GM23248 (cell line): Measurements from ENCODE around the gene CLRN1. TPM values are rescaled to one million over a fixed set of nuclear protein-coding genes. Genes with fewer than 3 reads are reported as not detected.
"Not testable (repeated sequence)": the region's sequence is repeated elsewhere in the genome, so short reads cannot be mapped to it uniquely, and the experiment has no call there.

Source experiments
- DNase-seq: peaks from one replicate; pipeline ENCODE4 v3.0.0-alpha.2; 2015
- H2AFZ ChIP-seq: fragments of 200-600 bp; sonication (generic); 2 replicates; pipeline ENCODE4 v1.6.1; 2016; ENCODE audit warnings: antibody characterized with exemption
- H3F3A ChIP-seq: fragments of 200-600 bp; sonication (generic); 2 replicates; pipeline ENCODE4 v1.6.1; 2016; ENCODE audit warnings: mild to moderate bottlenecking, antibody characterized with exemption, mixed run types; ENCODE audit not compliant: insufficient read depth
- H3K27ac ChIP-seq: fragments of 200-600 bp; sonication (generic); 2 replicates; pipeline ENCODE4 v1.5.1; 2016; ENCODE audit warnings: mild to moderate bottlenecking
- H3K27me3 ChIP-seq: fragments of 200-600 bp; sonication (generic); replicated peaks from 2 replicates; pipeline ENCODE4 v1.6.1; 2016; ENCODE audit warnings: mild to moderate bottlenecking; ENCODE audit not compliant: insufficient read depth
- H3K36me3 ChIP-seq: fragments of 200-600 bp; sonication (generic); 2 replicates; pipeline ENCODE4 v1.6.1; 2016; ENCODE audit warnings: low read depth, mild to moderate bottlenecking
- H3K4me1 ChIP-seq: fragments of 200-600 bp; sonication (generic); 2 replicates; pipeline ENCODE4 v1.6.1; 2016; ENCODE audit warnings: mild to moderate bottlenecking; ENCODE audit not compliant: insufficient read depth
- H3K4me2 ChIP-seq: fragments of 200-600 bp; sonication (generic); one replicate; pipeline ENCODE4 v1.6.1; 2016; ENCODE audit warnings: mild to moderate bottlenecking; ENCODE audit not compliant: unreplicated experiment
- H3K4me3 ChIP-seq: fragments of 200-600 bp; sonication (generic); 2 replicates; pipeline ENCODE4 v1.5.1; 2016; ENCODE audit warnings: mild to moderate bottlenecking
- H3K79me2 ChIP-seq: fragments of 200-600 bp; sonication (generic); 2 replicates; pipeline ENCODE4 v1.6.1; 2016; ENCODE audit warnings: mild to moderate bottlenecking; ENCODE audit not compliant: insufficient read depth
- H3K9ac ChIP-seq: fragments of 200-600 bp; sonication (generic); 2 replicates; pipeline ENCODE4 v1.6.1; 2016; ENCODE audit warnings: mild to moderate bottlenecking
- H3K9me2 ChIP-seq: fragments of 200-600 bp; sonication (generic); 2 replicates; pipeline ENCODE4 v1.6.1; 2016; ENCODE audit warnings: mixed run types, mild to moderate bottlenecking, moderate library complexity; ENCODE audit not compliant: insufficient read depth
- H3K9me3 ChIP-seq: fragments of 200-600 bp; sonication (generic); one replicate; pipeline ENCODE4 v1.6.1; 2017; ENCODE audit warnings: low read depth
- H4K20me1 ChIP-seq: fragments of 200-600 bp; sonication (generic); 2 replicates; pipeline ENCODE4 v1.6.0; 2016; ENCODE audit not compliant: insufficient read depth
- EZH2 ChIP-seq: fragments of 200-600 bp; sonication (generic); IDR thresholded peaks from 2 replicates; pipeline ENCODE4 v1.6.1; 2018; ENCODE audit warnings: antibody characterized with exemption, mild to moderate bottlenecking; ENCODE audit not compliant: insufficient read depth, poor library complexity, severe bottlenecking
- EZH2phosphoT487 ChIP-seq: fragments of 200-600 bp; sonication (generic); IDR thresholded peaks from 2 replicates; pipeline ENCODE4 v1.6.1; 2018; ENCODE audit warnings: antibody characterized with exemption, moderate library complexity, mild to moderate bottlenecking, low read depth; ENCODE audit not compliant: insufficient read depth
- WGBS, 2 experiments: methylation state at CpG; one replicate each; pipeline ENCODE4 v1.1.6; 2015 to 2017; ENCODE audit warnings: low lambda C conversion rate in 2 of 2, low coverage in 1 of 2; ENCODE audit errors: missing lambda C conversion rate in 2 of 2; 5-methylcytosine and 5-hydroxymethylcytosine counted together
- in situ Hi-C: fragments of 300-500 bp; cut with MboI; formaldehyde crosslinking; loops from 2 replicates; pipeline ENCODE4 v1.15.0; 2020
- polyA plus RNA-seq: library from polyadenylated mRNA; unstranded; fragments of >200 nt; fragmentation: Nextera tagmentation; extraction: Ambion mirVana; gene quantifications from 2 replicates; pipeline ENCODE4 v1.2.1, GENCODE V29; 2016
- total RNA-seq: library from RNA; depleted of rRNA; stranded (reverse); fragments of >200 nt; shearing (Covaris generic); gene quantifications from 2 replicates; pipeline ENCODE4 v1.2.3, GENCODE V29; 2014

CLRN1 gene
- total and polyA plus RNA-seq, 2 experiments from 2014 or later, result not detected

GRCh38 chr3:150998996-150999395 is 26.5 kb upstream of the CLRN1 start:
- Histone ChIP-seq H3K9ac (no peak overlapping the region), H4K20me1 (no peaks in the 10 kb centered on the region), H2AFZ (no peak overlapping the region), H3K9me3 (no peaks in the 10 kb centered on the region), H3K27ac (no peak overlapping the region), H3K4me3 (no peak overlapping the region), H3F3A (no peaks in the 10 kb centered on the region), H3K27me3 (peaks cover 8% of the 10 kb centered on the region; the same call in 1 of the 2 replicates), H3K79me2 (no peaks in the 10 kb centered on the region), H3K36me3 (no peaks in the 10 kb centered on the region), H3K9me2 (no peaks in the 10 kb centered on the region), H3K4me2 (no peak overlapping the region), H3K4me1 (0 out of 2 replicates have a peak, but pooled peaks cover 4% of the 10 kb centered on the region)
- no peak for DNase-seq
- 34% methylated on average over 5 of the region's 5 CpGs for WGBS, 2 experiments
- in situ Hi-C loops, result no loop called here
- TF ChIP-seq EZH2phosphoT487 (no peak), EZH2 (no peak)

GRCh38 chr3:150996731-150997130 is 24.2 kb upstream of the CLRN1 start:
- Histone ChIP-seq H3K9ac (no peak overlapping the region), H3K27ac (no peak overlapping the region), H2AFZ (no peak overlapping the region), H3F3A (no peaks in the 10 kb centered on the region), H3K27me3 (peaks cover 21% of the 10 kb centered on the region; the same call in 1 of the 2 replicates), H3K4me3 (no peak overlapping the region), H3K4me1 (no peaks in the 10 kb centered on the region), H4K20me1 (no peaks in the 10 kb centered on the region), H3K9me3 (no peaks in the 10 kb centered on the region), H3K9me2 (no peaks in the 10 kb centered on the region), H3K36me3 (no peaks in the 10 kb centered on the region), H3K4me2 (no peak overlapping the region), H3K79me2 (no peaks in the 10 kb centered on the region)
- in situ Hi-C loops, result no loop called here
- DNase-seq, result no peak
- TF ChIP-seq EZH2phosphoT487 (no peak), EZH2 (no peak)

DNA sequence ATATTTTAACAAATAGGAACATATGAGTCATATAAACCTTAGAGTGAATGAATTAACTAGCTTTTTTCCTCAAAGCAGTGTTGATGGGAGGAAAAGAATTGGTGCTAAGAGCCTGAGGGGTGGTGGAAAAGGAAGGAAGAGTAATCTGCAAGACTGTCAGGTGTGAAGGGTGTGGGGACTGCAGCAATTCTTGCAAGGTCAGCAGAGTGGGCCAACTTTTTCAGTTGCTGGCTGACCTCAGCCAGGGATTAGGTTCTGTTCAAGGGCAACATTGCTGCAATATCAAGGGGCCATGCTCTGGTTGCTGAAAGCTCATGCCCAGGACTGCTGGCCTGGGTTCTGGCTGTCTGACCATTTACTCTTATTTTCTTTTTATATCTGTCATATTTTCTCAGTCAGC is 23.0 kb upstream of the CLRN1 start:
- Histone ChIP-seq H3K4me1 (no peaks in the 10 kb centered on the region), H3K36me3 (no peaks in the 10 kb centered on the region), H3K4me3 (no peak overlapping the region), H3K9me3 (no peaks in the 10 kb centered on the region), H3K27me3 (peaks cover 28% of the 10 kb centered on the region; the same call in 1 of the 2 replicates), H3K27ac (no peak overlapping the region), H3K9me2 (no peaks in the 10 kb centered on the region), H4K20me1 (no peaks in the 10 kb centered on the region), H3K4me2 (no peak overlapping the region), H3K9ac (no peak overlapping the region), H2AFZ (no peak overlapping the region), H3K79me2 (no peaks in the 10 kb centered on the region), H3F3A (no peaks in the 10 kb centered on the region)
- no peak for DNase-seq
- TF ChIP-seq EZH2phosphoT487, result no peak
- no peak for TF ChIP-seq EZH2
- in situ Hi-C loops, result no loop called here

DNA sequence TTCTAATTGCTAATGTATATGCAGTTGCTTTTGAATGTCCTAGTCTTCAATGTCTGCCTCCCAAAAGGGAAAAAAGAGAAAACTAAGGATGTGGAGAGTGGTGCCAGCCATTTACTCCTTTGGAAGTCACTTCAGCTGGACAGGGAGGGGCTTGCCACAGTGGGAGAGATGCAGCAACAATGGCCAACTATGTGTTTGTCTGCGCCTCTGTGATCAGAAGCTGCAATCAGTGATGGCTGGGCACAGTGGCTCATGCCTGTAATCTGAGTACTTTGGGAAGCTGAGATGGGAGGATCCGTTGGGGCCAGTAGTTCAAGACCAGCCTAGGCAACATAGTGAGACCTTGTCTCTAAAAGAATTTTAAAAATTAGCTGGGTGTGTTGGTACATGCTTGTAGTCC is 16.7 kb upstream of the CLRN1 start:
- H3K27ac ChIP-seq, result no peak overlapping the region
- no peak overlapping the region for H3K9ac ChIP-seq
- H3K36me3 ChIP-seq, result no peaks in the 10 kb centered on the region
- H3K9me2 ChIP-seq, result no peaks in the 10 kb centered on the region
- H4K20me1 ChIP-seq, result no peaks in the 10 kb centered on the region
- in situ Hi-C loops, result no loop called here
- peaks cover 20% of the 10 kb centered on the region; the same call in 1 of the 2 replicates for H3K27me3 ChIP-seq
- no peak for DNase-seq
- TF ChIP-seq EZH2phosphoT487, result no peak
- no peak for TF ChIP-seq EZH2
- no peaks in the 10 kb centered on the region for H3K79me2 ChIP-seq
- H3K4me1 ChIP-seq, result no peaks in the 10 kb centered on the region
- 83 to 100% methylated on average over 2 of the region's 2 CpGs for WGBS, 2 experiments
- no peak overlapping the region for H2AFZ ChIP-seq
- H3K4me2 ChIP-seq, result no peak overlapping the region
- no peaks in the 10 kb centered on the region for H3F3A ChIP-seq
- no peak overlapping the region for H3K4me3 ChIP-seq
- no peaks in the 10 kb centered on the region for H3K9me3 ChIP-seq

GRCh38 chr3:150988395-150988794 is 15.9 kb upstream of the CLRN1 start:
- H3K9ac ChIP-seq, H3K79me2 ChIP-seq, H3K4me2 ChIP-seq, H4K20me1 ChIP-seq, H3K36me3 ChIP-seq, H3K4me1 ChIP-seq, H3K9me2 ChIP-seq, DNase-seq, H3F3A ChIP-seq, H2AFZ ChIP-seq, H3K9me3 ChIP-seq, in situ Hi-C loops, H3K4me3 ChIP-seq, H3K27ac ChIP-seq: not testable (repeated sequence)
- peaks cover 18% of the 10 kb centered on the region; the same call in 1 of the 2 replicates for H3K27me3 ChIP-seq
- WGBS, 2 experiments, result 55 to 67% methylated on average over 1 of the region's 1 CpG
